ENCODE measurements around the gene GLT6D1. TPM values are rescaled to one million over a fixed set of nuclear protein-coding genes. Genes with fewer than 3 reads are reported as not detected.

GLT6D1 gene
- total and polyA plus RNA-seq, 2 donors (not counting 3 experiments of a cell fraction or from before 2014, with no cell fraction given): not detected

- BruUV-seq (replicated peaks): no TSS peak
- Histone ChIP-seq H3K4me1 (ENCODE audit: control insufficient read depth, extremely low read depth, insufficient read depth, low read length) (peaks cover 6% of the 10 kb centered on the region), H3K9me3 (replicated peaks; ENCODE audit: control insufficient read depth, insufficient read depth, low read length) (no peaks in the 10 kb centered on the region), H4K20me1 (replicated peaks; ENCODE audit: control insufficient read depth, extremely low read depth, insufficient read depth, low read length) (no peaks in the 10 kb centered on the region), H3K79me2 (ENCODE audit: control insufficient read depth, insufficient read depth, low read length) (no peaks in the 10 kb centered on the region), H3K27ac (ENCODE audit: insufficient read depth, low read depth, low read length) (peak overlapping the region; percentile 3), H3K9ac (replicated peaks; ENCODE audit: extremely low read depth, insufficient read depth, low read length) (no peak overlapping the region), H2AFZ (ENCODE audit: low read depth, low read length) (peak overlapping the region; percentile 37), H3K36me3 (ENCODE audit: control insufficient read depth in 2 of 2, extremely low read depth in 1 of 2, insufficient read depth in 2 of 2, low read length in 2 of 2) (no peaks in the 10 kb centered on the region), H3K27me3 (ENCODE audit: control insufficient read depth in 2 of 2, insufficient read depth in 2 of 2, low read length in 2 of 2) (no peaks in the 10 kb centered on the region), H3K4me3 (replicated peaks in 1 of 3; ENCODE audit: insufficient read depth in 1 of 3, low read depth in 1 of 3, low read length in 3 of 3) (no peak overlapping the region), H3K9me1 (replicated peaks; ENCODE audit: control insufficient read depth, extremely low read depth, insufficient read depth, low read length) (no peaks in the 10 kb centered on the region), H3K4me2 (ENCODE audit: insufficient read depth, low read length) (no peak overlapping the region)
- intact Hi-C loops (cut with micrococcal nuclease) (no loop called here), dilution Hi-C loops (cut with MboI; ENCODE audit: extremely low pct_ligation_motif_present, low sequenced_read_pairs) (no loop called here)
- FAIRE-seq: no peak
- peak; percentile 31 for DNase-seq (ENCODE audit: low read depth, low spot score)
- CTCF ChIA-PET: no interaction called here
- POLR2A ChIA-PET: no interaction called here
- TF ChIP-seq MAX (IDR thresholded peaks at IDR 0.05; ENCODE audit: insufficient read depth, insufficient read length): peak; percentile 24
- TF ChIP-seq EZH2 (IDR thresholded peaks at IDR 0.05; ENCODE audit: borderline replicate concordance, low read depth, low read length, severe bottlenecking): no peak
Measured at GRCh38 chr9:135587658-135588057, 51.7 kb downstream of the GLT6D1 start.

- BruUV-seq (replicated peaks): no TSS peak
- H3K4me2 ChIP-seq (ENCODE audit: insufficient read depth, low read length): no peak overlapping the region
- H3K36me3 ChIP-seq (ENCODE audit: control insufficient read depth in 2 of 2, extremely low read depth in 1 of 2, insufficient read depth in 2 of 2, low read length in 2 of 2): no peaks in the 10 kb centered on the region
- CTCF ChIA-PET: interaction anchor here (1.0 kb wide), 1 partner anchor 82 kb away, joined by 3 read pairs; no protein-coding TSS in a partner anchor
- no peak overlapping the region for H2AFZ ChIP-seq (ENCODE audit: low read depth, low read length)
- H3K79me2 ChIP-seq (ENCODE audit: control insufficient read depth, insufficient read depth, low read length): no peaks in the 10 kb centered on the region
- H3K9ac ChIP-seq (replicated peaks; ENCODE audit: extremely low read depth, insufficient read depth, low read length): no peak overlapping the region
- H3K4me3 ChIP-seq (replicated peaks in 1 of 3; ENCODE audit: insufficient read depth in 1 of 3, low read depth in 1 of 3, low read length in 3 of 3): no peak overlapping the region
- FAIRE-seq (no peak), DNase-seq (ENCODE audit: low read depth, low spot score) (no peak)
- no peak for TF ChIP-seq JUN (IDR thresholded peaks at IDR 0.05; ENCODE audit: borderline replicate concordance, insufficient read depth, insufficient read length, low read depth)
- no peak for TF ChIP-seq EZH2 (IDR thresholded peaks at IDR 0.05; ENCODE audit: borderline replicate concordance, low read depth, low read length, severe bottlenecking)
- no peak for TF ChIP-seq POLR2AphosphoS5 (IDR thresholded peaks at IDR 0.05; ENCODE audit: insufficient read depth, low read depth, low read length)
- TF ChIP-seq POLR2A (IDR thresholded peaks at IDR 0.05; ENCODE audit: low read depth, low read length): no peak
- no peak for TF ChIP-seq MAX (IDR thresholded peaks at IDR 0.05; ENCODE audit: insufficient read depth, insufficient read length)
- no peak for TF ChIP-seq CTCF (IDR thresholded peaks at IDR 0.05; ENCODE audit: extremely low read depth in 1 of 2, insufficient read depth in 1 of 2, low read depth in 1 of 2, low read length in 2 of 2)
- no peak for TF ChIP-seq GATA2 (IDR thresholded peaks at IDR 0.05; ENCODE audit: insufficient read depth, insufficient read length, low read depth, low read length)
- TF ChIP-seq MYC (IDR thresholded peaks at IDR 0.05; ENCODE audit: low read depth, low read length): no peak
- no peak for TF ChIP-seq FOS (IDR thresholded peaks at IDR 0.05; ENCODE audit: borderline replicate concordance, insufficient read depth, low read length)
- H3K27ac ChIP-seq (ENCODE audit: insufficient read depth, low read depth, low read length): no peak overlapping the region
- H3K27me3 ChIP-seq (ENCODE audit: control insufficient read depth in 2 of 2, insufficient read depth in 2 of 2, low read length in 2 of 2): no peaks in the 10 kb centered on the region
- no peaks in the 10 kb centered on the region for H3K9me1 ChIP-seq (replicated peaks; ENCODE audit: control insufficient read depth, extremely low read depth, insufficient read depth, low read length)
- H4K20me1 ChIP-seq (replicated peaks; ENCODE audit: control insufficient read depth, extremely low read depth, insufficient read depth, low read length): no peaks in the 10 kb centered on the region
- POLR2A ChIA-PET: no interaction called here
- H3K9me3 ChIP-seq (replicated peaks; ENCODE audit: control insufficient read depth, insufficient read depth, low read length): no peaks in the 10 kb centered on the region
- intact Hi-C loops (cut with micrococcal nuclease): no loop called here
- H3K4me1 ChIP-seq (ENCODE audit: control insufficient read depth, extremely low read depth, insufficient read depth, low read length): peaks cover 6% of the 10 kb centered on the region
- dilution Hi-C loops (cut with MboI; ENCODE audit: extremely low pct_ligation_motif_present, low sequenced_read_pairs): no loop called here
Measured at GRCh38 chr9:135586601-135587109, 52.7 kb downstream of the GLT6D1 start.
